GM21723 (cell line): ENCODE data around the gene EPDR1.

Experiments used
- ATAC-seq: cut with Tn5 transposase; IDR thresholded peaks from one replicate; pipeline ENCODE4 v1.9.1; 2021; ENCODE audit warnings: mild to moderate bottlenecking, moderate library complexity; ENCODE audit not compliant: unreplicated experiment

The EPDR1 gene

GRCh38 chr7:37973915-37974314, 53.5 kb downstream of the EPDR1 start:
- no peak for ATAC-seq

GRCh38 chr7:37974711-37975110, 54.3 kb downstream of the EPDR1 start:
- ATAC-seq = no peak

- no peak for ATAC-seq
Measured at GRCh38 chr7:37977243-37977642, 56.8 kb downstream of the EPDR1 start.

GRCh38 chr7:37981664-37982063, 61.2 kb downstream of the EPDR1 start:
- ATAC-seq = no peak

GRCh38 chr7:37982423-37982822, 62.0 kb downstream of the EPDR1 start:
- ATAC-seq = no peak

- no peak for ATAC-seq
Measured at GRCh38 chr7:37984750-37985390, 64.4 kb downstream of the EPDR1 start.

GRCh38 chr7:37986908-37987330, 66.5 kb downstream of the EPDR1 start:
- no peak for ATAC-seq

- no peak for ATAC-seq
Measured at GRCh38 chr7:37987732-37988131, 67.3 kb downstream of the EPDR1 start.

- no peak for ATAC-seq
Measured at GRCh38 chr7:37988721-37989650, 68.5 kb downstream of the EPDR1 start.

- ATAC-seq = no peak
Measured at GRCh38 chr7:37990337-37990736, 69.9 kb downstream of the EPDR1 start.

- ATAC-seq = no peak
Measured at GRCh38 chr7:37993060-37993501, 72.6 kb downstream of the EPDR1 start.

GRCh38 chr7:37999673-38000072, 79.2 kb downstream of the EPDR1 start:
- no peak for ATAC-seq

GRCh38 chr7:38000272-38000671, 79.8 kb downstream of the EPDR1 start:
- ATAC-seq = no peak
